ENCODE data around the gene MTRF1L. TPM values are rescaled to one million over a fixed set of nuclear protein-coding genes. Genes with fewer than 3 reads are reported as not detected.

The MTRF1L gene
- total RNA-seq, 1 experiment from 2014 or later = 16.6 TPM

- no peak overlapping the region for H3K27ac Mint-ChIP-seq
- H3K36me3 Mint-ChIP-seq = 0 out of 2 replicates have a peak, but pooled peaks cover 3% of the 10 kb centered on the region
- no peak overlapping the region for H3K4me3 Mint-ChIP-seq
- DNase-seq (ENCODE audit: low spot score) = no peak
- no peaks in the 10 kb centered on the region for H3K9me3 Mint-ChIP-seq
- no peaks in the 10 kb centered on the region for H3K27me3 Mint-ChIP-seq (ENCODE audit: low read depth)
- POLR2A ChIA-PET = no interaction called here
- no peak for ATAC-seq
- CTCF ChIA-PET = interaction anchor here (0.9 to 1.0 kb wide), 2 partner anchors 73 to 79 kb away, joined by 3 read pairs; no protein-coding TSS in a partner anchor
- H3K4me1 Mint-ChIP-seq = peaks cover 29% of the 10 kb centered on the region
- no peak for TF ChIP-seq JAZF1 (CRISPR knock-in tag; IDR thresholded peaks at IDR 0.05)
- TF ChIP-seq STAT6 (CRISPR knock-in tag; conservative IDR thresholded peaks at IDR 0.05; ENCODE audit: low read depth) = no peak
- TF ChIP-seq ERG (CRISPR knock-in tag; IDR thresholded peaks at IDR 0.05) = no peak
- no peak for TF ChIP-seq ATF2 (CRISPR knock-in tag; IDR thresholded peaks at IDR 0.05; ENCODE audit: borderline replicate concordance, low read depth)
- TF ChIP-seq HMGA2 (CRISPR knock-in tag; IDR thresholded peaks at IDR 0.05) = no peak
- no peak for TF ChIP-seq SP1 (CRISPR knock-in tag; conservative IDR thresholded peaks at IDR 0.05)
- no peak for TF ChIP-seq SMAD3 (CRISPR knock-in tag; IDR thresholded peaks at IDR 0.05; ENCODE audit: borderline replicate concordance)
- no peak for TF ChIP-seq ZNF232 (CRISPR knock-in tag; IDR thresholded peaks at IDR 0.05)
- TF ChIP-seq ZNF317 (CRISPR knock-in tag; IDR thresholded peaks at IDR 0.05; ENCODE audit: borderline replicate concordance, low read depth) = no peak
- no peak for TF ChIP-seq CREB1 (CRISPR knock-in tag; IDR thresholded peaks at IDR 0.05)
- no peak for TF ChIP-seq TEAD1 (CRISPR knock-in tag; IDR thresholded peaks at IDR 0.05)
- TF ChIP-seq NFATC4 (CRISPR knock-in tag; IDR thresholded peaks at IDR 0.05) = no peak
Observed at GRCh38 chr6:153027480-153027879, 25.0 kb upstream of the MTRF1L start.

GRCh38 chr6:153024709-153025017 lies 22.2 kb upstream of the MTRF1L start:
- 0 out of 2 replicates have a peak, but pooled peaks cover under 1% of the 10 kb centered on the region for H3K9me3 Mint-ChIP-seq
- ATAC-seq = no peak
- TF ChIP-seq TEAD4 (CRISPR knock-in tag; IDR thresholded peaks at IDR 0.05) = no peak
- no peak for TF ChIP-seq FOXK1 (CRISPR knock-in tag; IDR thresholded peaks at IDR 0.05)
- no peak for TF ChIP-seq ZBTB43 (CRISPR knock-in tag; IDR thresholded peaks at IDR 0.05)
- no peak for TF ChIP-seq ZSCAN18 (CRISPR knock-in tag; IDR thresholded peaks at IDR 0.05)
- no peak for TF ChIP-seq JAZF1 (CRISPR knock-in tag; IDR thresholded peaks at IDR 0.05)
- no peak for TF ChIP-seq NR2C2 (CRISPR knock-in tag; IDR thresholded peaks at IDR 0.05)
- TF ChIP-seq E2F4 (CRISPR knock-in tag; IDR thresholded peaks at IDR 0.05; ENCODE audit: borderline replicate concordance, low read depth) = no peak
- no peak for TF ChIP-seq GABPB1 (CRISPR knock-in tag; IDR thresholded peaks at IDR 0.05)
- TF ChIP-seq ZNF138 (CRISPR knock-in tag; conservative IDR thresholded peaks at IDR 0.05) = no peak
- no peak; the same call in 1 of the 2 replicates for TF ChIP-seq CTCF (IDR thresholded peaks at IDR 0.05)
- TF ChIP-seq ZNF263 (CRISPR knock-in tag; IDR thresholded peaks at IDR 0.05; ENCODE audit: low read depth) = no peak
- no peak for TF ChIP-seq ATF6 (CRISPR knock-in tag; IDR thresholded peaks at IDR 0.05)
- no peak for TF ChIP-seq TEAD1 (CRISPR knock-in tag; IDR thresholded peaks at IDR 0.05)
- no peak for TF ChIP-seq NFE2L1 (CRISPR knock-in tag; IDR thresholded peaks at IDR 0.05)

More at GRCh38 chr6:153024709-153025017, 22.2 kb upstream of the MTRF1L start:
- Mint-ChIP-seq H3K36me3 (0 out of 2 replicates have a peak, but pooled peaks cover 3% of the 10 kb centered on the region), H3K27me3 (ENCODE audit: low read depth) (no peaks in the 10 kb centered on the region), H3K27ac (no peak overlapping the region), H3K4me3 (no peak overlapping the region), H3K4me1 (0 out of 2 replicates have a peak, but pooled peaks cover 3% of the 10 kb centered on the region)
- CTCF ChIA-PET = no interaction called here
- POLR2A ChIA-PET = no interaction called here
- no peak for DNase-seq (ENCODE audit: low spot score)
